Chondrocyte (in vitro differentiated cells): ENCODE data around the gene PRRX1. TPM values are rescaled to one million over a fixed set of nuclear protein-coding genes. Genes with fewer than 3 reads are reported as not detected.

Experiments
- DNase-seq: peaks from one replicate; pipeline ENCODE4 v3.0.0; 2021; ENCODE audit warnings: mixed read lengths, low spot score
- H3K27ac Mint-ChIP-seq: one replicate; pipeline ENCODE4 v1.8.0; 2021; ENCODE audit warnings: mild to moderate bottlenecking, moderate library complexity, mixed read lengths; ENCODE audit not compliant: unreplicated experiment
- H3K27me3 Mint-ChIP-seq: 2 replicates; pipeline ENCODE4 v1.8.0; 2021; ENCODE audit warnings: low read depth, mixed read lengths
- H3K36me3 Mint-ChIP-seq: 2 replicates; pipeline ENCODE4 v1.8.0; 2021; ENCODE audit warnings: low read depth, mixed read lengths
- H3K4me1 Mint-ChIP-seq: 2 replicates; pipeline ENCODE4 v1.8.0; 2021; ENCODE audit warnings: low read depth, mild to moderate bottlenecking, mixed read lengths
- H3K4me3 Mint-ChIP-seq: one replicate; pipeline ENCODE4 v1.8.0; 2021; ENCODE audit warnings: mild to moderate bottlenecking, moderate library complexity, mixed read lengths; ENCODE audit not compliant: unreplicated experiment
- H3K9me3 Mint-ChIP-seq: 2 replicates; pipeline ENCODE4 v1.8.0; 2021; ENCODE audit warnings: low read depth, mixed read lengths
- CTCF ChIP-seq: fragments of 200-600 bp; sonication (generic); IDR thresholded peaks from 2 replicates; pipeline ENCODE4 v1.5.0; 2021; ENCODE audit warnings: antibody characterized with exemption, mild to moderate bottlenecking, moderate library complexity
- total RNA-seq: library from RNA; stranded (reverse); gene quantifications from 3 replicates; pipeline ENCODE4 v1.2.1, GENCODE V29; 2021

Gene PRRX1
- total RNA-seq, 1 donor from 2014 or later: 158 TPM

- Mint-ChIP-seq H3K36me3 (no peaks in the 10 kb centered on the region), H3K9me3 (peaks cover 5% of the 10 kb centered on the region), H3K4me1 (no peaks in the 10 kb centered on the region), H3K27me3 (no peaks in the 10 kb centered on the region), H3K27ac (no peak overlapping the region), H3K4me3 (no peak overlapping the region)
- no peak for TF ChIP-seq CTCF
- DNase-seq: no peak
These were observed 23.4 kb upstream of the PRRX1 start for GRCh38 chr1:170640581-170640980.

GRCh38 chr1:170657275-170657853 lies 6.6 kb upstream of the PRRX1 start:
- no peak for DNase-seq
- TF ChIP-seq CTCF: no peak
- H3K27me3 Mint-ChIP-seq: no peaks in the 10 kb centered on the region

GRCh38 chr1:170659399-170660035 lies 4.4 kb upstream of the PRRX1 start:
- DNase-seq: no peak
- Mint-ChIP-seq H3K27ac (no peak overlapping the region), H3K36me3 (no peaks in the 10 kb centered on the region), H3K27me3 (no peaks in the 10 kb centered on the region), H3K4me1 (peaks cover 23% of the 10 kb centered on the region), H3K9me3 (no peaks in the 10 kb centered on the region), H3K4me3 (no peak overlapping the region)
- no peak for TF ChIP-seq CTCF

More at GRCh38 chr1:170657275-170657853, 6.6 kb upstream of the PRRX1 start:
- no peak overlapping the region for H3K27ac Mint-ChIP-seq
- peaks cover 1% of the 10 kb centered on the region for H3K36me3 Mint-ChIP-seq
- peaks cover 12% of the 10 kb centered on the region for H3K4me1 Mint-ChIP-seq
- no peak overlapping the region for H3K4me3 Mint-ChIP-seq
- peaks cover 7% of the 10 kb centered on the region for H3K9me3 Mint-ChIP-seq

GRCh38 chr1:170660281-170660713 lies 3.6 kb upstream of the PRRX1 start:
- peaks cover 2% of the 10 kb centered on the region for H3K36me3 Mint-ChIP-seq
- no peak for TF ChIP-seq CTCF
- peaks cover 23% of the 10 kb centered on the region for H3K4me1 Mint-ChIP-seq
- H3K4me3 Mint-ChIP-seq: no peak overlapping the region
- H3K27me3 Mint-ChIP-seq: no peaks in the 10 kb centered on the region
- H3K9me3 Mint-ChIP-seq: no peaks in the 10 kb centered on the region
- no peak overlapping the region for H3K27ac Mint-ChIP-seq
- DNase-seq: no peak

GRCh38 chr1:170660871-170661645 lies 2.9 kb upstream of the PRRX1 start:
- DNase-seq: no peak
- Mint-ChIP-seq H3K27me3 (no peaks in the 10 kb centered on the region), H3K27ac (peak overlapping the region; percentile 65)

More at GRCh38 chr1:170660871-170661645, 2.9 kb upstream of the PRRX1 start:
- no peak for TF ChIP-seq CTCF
- Mint-ChIP-seq H3K4me3 (peak overlapping the region; percentile 86), H3K36me3 (peaks cover 5% of the 10 kb centered on the region), H3K9me3 (no peaks in the 10 kb centered on the region), H3K4me1 (peaks cover 28% of the 10 kb centered on the region)
